ENCODE measurements around the gene PTPN3. TPM values are rescaled to one million over a fixed set of nuclear protein-coding genes. Genes with fewer than 3 reads are reported as not detected.

PTPN3 gene
- total RNA-seq, 1 donor from 2014 or later = 0.62 TPM

DNA sequence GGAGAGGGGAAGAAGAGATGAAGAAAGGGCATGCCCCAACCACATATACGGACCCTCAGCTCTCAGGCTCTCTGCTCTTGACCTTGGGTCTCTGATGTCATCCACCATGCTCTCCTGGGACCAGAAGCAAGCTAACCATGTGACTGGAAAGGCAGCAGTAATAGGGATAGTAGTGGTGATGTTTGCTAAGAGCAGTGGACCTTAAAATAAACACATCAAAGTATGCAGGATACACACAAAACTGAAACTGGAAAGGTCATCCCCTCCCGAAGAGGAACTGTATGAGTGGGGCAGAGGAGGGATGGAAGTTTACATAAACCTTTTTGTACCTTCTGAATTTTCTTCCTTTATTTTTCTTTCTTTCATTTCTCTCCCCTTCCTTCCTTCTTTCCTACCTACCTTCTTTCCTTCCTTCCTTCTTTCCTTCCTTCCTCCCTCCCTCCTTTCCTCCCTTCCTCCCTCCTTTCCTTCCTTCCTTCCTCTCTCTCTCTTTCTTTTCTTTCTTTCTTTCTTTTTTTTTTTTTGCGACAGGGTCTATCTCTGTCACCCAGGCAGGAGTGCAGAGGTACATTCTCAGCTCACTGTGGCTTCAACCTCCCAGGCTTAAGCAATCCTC lies 8.1 kb upstream of the PTPN3 start:
- DNase-seq (ENCODE audit: low spot score) = no peak
- H3K36me3 Mint-ChIP-seq (ENCODE audit: low read depth, unreplicated experiment) = no peaks in the 10 kb centered on the region
- no peaks in the 10 kb centered on the region for H3K9me3 Mint-ChIP-seq (ENCODE audit: unreplicated experiment)
- H3K27ac Mint-ChIP-seq (ENCODE audit: unreplicated experiment) = no peak overlapping the region
- H3K4me3 Mint-ChIP-seq (ENCODE audit: unreplicated experiment) = no peak overlapping the region
- peaks cover 6% of the 10 kb centered on the region for H3K27me3 Mint-ChIP-seq (ENCODE audit: unreplicated experiment)
- peaks cover 10% of the 10 kb centered on the region for H3K4me1 Mint-ChIP-seq (ENCODE audit: unreplicated experiment)
- TF ChIP-seq, protein P1, sequence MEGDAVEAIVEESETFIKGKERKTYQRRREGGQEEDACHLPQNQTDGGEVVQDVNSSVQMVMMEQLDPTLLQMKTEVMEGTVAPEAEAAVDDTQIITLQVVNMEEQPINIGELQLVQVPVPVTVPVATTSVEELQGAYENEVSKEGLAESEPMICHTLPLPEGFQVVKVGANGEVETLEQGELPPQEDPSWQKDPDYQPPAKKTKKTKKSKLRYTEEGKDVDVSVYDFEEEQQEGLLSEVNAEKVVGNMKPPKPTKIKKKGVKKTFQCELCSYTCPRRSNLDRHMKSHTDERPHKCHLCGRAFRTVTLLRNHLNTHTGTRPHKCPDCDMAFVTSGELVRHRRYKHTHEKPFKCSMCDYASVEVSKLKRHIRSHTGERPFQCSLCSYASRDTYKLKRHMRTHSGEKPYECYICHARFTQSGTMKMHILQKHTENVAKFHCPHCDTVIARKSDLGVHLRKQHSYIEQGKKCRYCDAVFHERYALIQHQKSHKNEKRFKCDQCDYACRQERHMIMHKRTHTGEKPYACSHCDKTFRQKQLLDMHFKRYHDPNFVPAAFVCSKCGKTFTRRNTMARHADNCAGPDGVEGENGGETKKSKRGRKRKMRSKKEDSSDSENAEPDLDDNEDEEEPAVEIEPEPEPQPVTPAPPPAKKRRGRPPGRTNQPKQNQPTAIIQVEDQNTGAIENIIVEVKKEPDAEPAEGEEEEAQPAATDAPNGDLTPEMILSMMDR (IDR thresholded peaks at IDR 0.05; ENCODE audit: unreplicated experiment) = no peak

DNA sequence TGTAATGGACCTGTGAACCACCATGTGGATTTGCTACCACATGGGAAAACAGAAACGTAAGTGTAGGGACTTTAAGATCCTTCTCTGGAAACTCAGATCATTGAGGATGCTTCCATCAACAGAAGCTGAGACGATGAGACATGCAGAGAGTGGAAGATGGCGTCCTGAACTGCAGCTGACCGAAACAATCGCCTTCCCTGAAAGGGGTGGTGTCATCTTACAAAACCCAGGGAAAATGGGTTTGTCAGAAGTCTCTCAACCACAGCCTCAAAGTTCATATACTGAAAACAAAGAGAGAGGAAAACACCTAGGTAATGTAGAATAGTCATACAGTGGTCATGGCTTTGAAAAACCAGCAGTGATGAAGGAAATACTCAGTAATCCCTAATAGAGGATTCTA lies 6.6 kb upstream of the PTPN3 start:
- no peak for DNase-seq (ENCODE audit: low spot score)
- Mint-ChIP-seq H3K4me3 (ENCODE audit: unreplicated experiment) (no peak overlapping the region), H3K4me1 (ENCODE audit: unreplicated experiment) (peaks cover 9% of the 10 kb centered on the region), H3K36me3 (ENCODE audit: low read depth, unreplicated experiment) (peaks cover 4% of the 10 kb centered on the region), H3K27me3 (ENCODE audit: unreplicated experiment) (peaks cover 10% of the 10 kb centered on the region), H3K27ac (ENCODE audit: unreplicated experiment) (no peak overlapping the region), H3K9me3 (ENCODE audit: unreplicated experiment) (no peaks in the 10 kb centered on the region)
- TF ChIP-seq, protein P1 (IDR thresholded peaks at IDR 0.05; ENCODE audit: unreplicated experiment) = no peak

DNA sequence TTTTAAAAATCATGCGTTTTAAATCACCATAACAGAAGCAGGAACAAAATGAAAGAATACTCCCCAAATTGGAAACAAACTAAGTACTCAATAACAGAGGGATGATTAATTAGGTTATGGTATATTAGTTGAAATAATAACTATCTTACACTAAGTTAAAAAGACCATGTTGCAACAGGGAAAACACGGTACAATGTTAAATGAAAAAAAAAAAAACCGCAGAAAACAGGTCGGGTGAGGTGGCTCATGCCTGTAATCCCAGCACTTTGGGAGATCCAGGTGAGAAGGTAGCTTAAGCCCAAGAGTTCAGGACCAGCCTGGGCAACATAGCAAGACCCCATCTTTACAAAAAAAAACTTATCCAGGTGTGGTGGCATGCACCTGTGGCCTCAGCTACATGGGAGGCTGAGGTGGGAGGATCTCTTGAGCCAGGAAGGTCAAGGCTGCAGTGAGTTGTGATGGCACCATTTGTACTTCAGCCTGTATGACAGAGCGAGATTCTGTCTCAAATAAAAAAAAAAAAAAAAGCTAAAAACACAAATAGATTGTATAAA lies 2.4 kb upstream of the PTPN3 start:
- peak overlapping the region; percentile 37 for H3K4me3 Mint-ChIP-seq (ENCODE audit: unreplicated experiment)
- TF ChIP-seq, protein P1 (IDR thresholded peaks at IDR 0.05; ENCODE audit: unreplicated experiment) = no peak

DNA sequence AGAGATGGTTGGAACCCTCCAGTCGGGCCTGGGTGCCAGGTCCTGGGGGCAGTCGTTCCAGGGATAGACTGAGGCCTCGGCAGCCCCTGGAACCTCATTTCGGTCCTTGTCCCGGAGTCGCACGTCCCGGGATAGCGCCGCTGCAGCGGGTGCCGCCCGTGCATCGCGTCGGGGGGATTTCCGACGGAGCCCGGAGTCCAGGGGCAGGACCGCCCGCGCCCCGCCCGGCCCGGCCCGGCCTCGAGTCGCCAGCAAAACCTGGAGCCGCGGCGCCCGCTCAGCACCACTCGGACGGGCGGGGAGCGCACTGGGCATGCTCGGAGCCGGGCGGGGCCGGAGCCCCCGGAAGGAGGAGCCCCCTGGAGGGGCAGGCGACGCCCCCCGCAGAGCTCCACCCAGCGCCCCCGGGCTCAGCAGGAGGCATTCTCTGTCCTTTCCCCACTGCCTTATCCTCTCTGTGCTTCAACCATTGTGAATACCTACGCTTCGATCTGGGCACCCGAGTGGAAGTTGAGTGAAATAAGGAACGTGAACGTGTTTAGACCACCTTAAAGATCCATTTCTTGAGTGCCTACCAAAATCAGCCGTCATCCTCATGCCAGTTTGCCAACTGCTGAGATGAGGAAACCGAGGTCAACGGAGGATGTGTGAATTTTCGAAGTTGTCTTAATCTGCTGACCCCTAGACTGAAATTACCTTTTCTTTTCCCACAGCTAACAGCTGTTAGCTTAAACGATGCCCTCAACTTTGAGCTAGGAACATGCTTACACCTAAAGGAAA lies 1.7 kb upstream of the PTPN3 start:
- peaks cover 12% of the 10 kb centered on the region for H3K4me1 Mint-ChIP-seq (ENCODE audit: unreplicated experiment)
- peak overlapping the region; percentile 37 for H3K4me3 Mint-ChIP-seq (ENCODE audit: unreplicated experiment)
- H3K9me3 Mint-ChIP-seq (ENCODE audit: unreplicated experiment) = no peaks in the 10 kb centered on the region
- peaks cover 29% of the 10 kb centered on the region for H3K27me3 Mint-ChIP-seq (ENCODE audit: unreplicated experiment)
- DNase-seq (ENCODE audit: low spot score) = peak; percentile 26
- no peak overlapping the region for H3K27ac Mint-ChIP-seq (ENCODE audit: unreplicated experiment)
- TF ChIP-seq, protein P1 (IDR thresholded peaks at IDR 0.05; ENCODE audit: unreplicated experiment) = no peak
- peaks cover 11% of the 10 kb centered on the region for H3K36me3 Mint-ChIP-seq (ENCODE audit: low read depth, unreplicated experiment)

More for the DNA sequence above, 2.4 kb upstream of the PTPN3 start:
- no peak for DNase-seq (ENCODE audit: low spot score)
- Mint-ChIP-seq H3K36me3 (ENCODE audit: low read depth, unreplicated experiment) (peaks cover 11% of the 10 kb centered on the region), H3K4me1 (ENCODE audit: unreplicated experiment) (peaks cover 12% of the 10 kb centered on the region), H3K9me3 (ENCODE audit: unreplicated experiment) (no peaks in the 10 kb centered on the region), H3K27ac (ENCODE audit: unreplicated experiment) (no peak overlapping the region), H3K27me3 (ENCODE audit: unreplicated experiment) (peaks cover 29% of the 10 kb centered on the region)

Data from endothelial cell (in vitro differentiated cells).